Endothelial cell (in vitro differentiated cells): ENCODE data around the gene PTPRJ. TPM values are rescaled to one million over a fixed set of nuclear protein-coding genes. Genes with fewer than 3 reads are reported as not detected.

Experiments used
- DNase-seq: peaks from one replicate; pipeline ENCODE4 v3.0.0; 2021; ENCODE audit warnings: low spot score
- H3K27ac Mint-ChIP-seq: one replicate; pipeline ENCODE4 v1.8.0; 2021; ENCODE audit warnings: mixed read lengths, inconsistent platforms; ENCODE audit not compliant: unreplicated experiment
- H3K27me3 Mint-ChIP-seq: one replicate; pipeline ENCODE4 v1.8.0; 2021; ENCODE audit warnings: mild to moderate bottlenecking, moderate library complexity, mixed read lengths, inconsistent platforms; ENCODE audit not compliant: unreplicated experiment
- H3K36me3 Mint-ChIP-seq: one replicate; pipeline ENCODE4 v1.8.0; 2021; ENCODE audit warnings: mild to moderate bottlenecking, low read depth, mixed read lengths, inconsistent platforms; ENCODE audit not compliant: unreplicated experiment
- H3K4me1 Mint-ChIP-seq: one replicate; pipeline ENCODE4 v1.8.0; 2021; ENCODE audit warnings: mild to moderate bottlenecking, mixed read lengths, inconsistent platforms; ENCODE audit not compliant: unreplicated experiment
- H3K4me3 Mint-ChIP-seq: one replicate; pipeline ENCODE4 v1.8.0; 2021; ENCODE audit warnings: mild to moderate bottlenecking, mixed read lengths, inconsistent platforms; ENCODE audit not compliant: unreplicated experiment
- H3K9me3 Mint-ChIP-seq: one replicate; pipeline ENCODE4 v1.8.0; 2021; ENCODE audit warnings: mixed read lengths, inconsistent platforms; ENCODE audit not compliant: unreplicated experiment
- CTCF ChIP-seq: fragments of 200-600 bp; sonication (generic); IDR thresholded peaks from one replicate; pipeline ENCODE4 v1.5.0; 2021; ENCODE audit warnings: antibody characterized with exemption; ENCODE audit not compliant: unreplicated experiment
- total RNA-seq: library from RNA; stranded (reverse); fragmentation: NEBNext Ultra II Directional; extraction: Animal tissue kit (Norgen Biotek cat#: 25700); gene quantifications from one replicate; pipeline ENCODE4 v1.2.1, GENCODE V29; 2021; ENCODE audit not compliant: unreplicated experiment

Gene PTPRJ
- total RNA-seq, 1 donor from 2014 or later = 1.6 TPM

- Mint-ChIP-seq H3K9me3 (no peaks in the 10 kb centered on the region), H3K27ac (no peak overlapping the region), H3K36me3 (no peaks in the 10 kb centered on the region), H3K4me1 (no peaks in the 10 kb centered on the region), H3K27me3 (peaks cover 2% of the 10 kb centered on the region), H3K4me3 (no peak overlapping the region)
- no peak for TF ChIP-seq CTCF
- no peak for DNase-seq
Measured at GRCh38 chr11:48088682-48089050, 108.3 kb downstream of the PTPRJ start.

GRCh38 chr11:48090174-48090573 lies 109.8 kb downstream of the PTPRJ start:
- no peak overlapping the region for H3K4me3 Mint-ChIP-seq
- no peak overlapping the region for H3K27ac Mint-ChIP-seq
- no peaks in the 10 kb centered on the region for H3K36me3 Mint-ChIP-seq
- H3K9me3 Mint-ChIP-seq = no peaks in the 10 kb centered on the region
- peaks cover 2% of the 10 kb centered on the region for H3K27me3 Mint-ChIP-seq
- no peak for TF ChIP-seq CTCF
- no peak for DNase-seq
- no peaks in the 10 kb centered on the region for H3K4me1 Mint-ChIP-seq

GRCh38 chr11:48091426-48092102 lies 111.2 kb downstream of the PTPRJ start:
- peaks cover 6% of the 10 kb centered on the region for H3K4me1 Mint-ChIP-seq
- H3K36me3 Mint-ChIP-seq = no peaks in the 10 kb centered on the region
- H3K27ac Mint-ChIP-seq = no peak overlapping the region
- no peak for DNase-seq
- H3K4me3 Mint-ChIP-seq = no peak overlapping the region
- no peaks in the 10 kb centered on the region for H3K27me3 Mint-ChIP-seq
- H3K9me3 Mint-ChIP-seq = no peaks in the 10 kb centered on the region
- TF ChIP-seq CTCF = no peak

GRCh38 chr11:48093323-48093722 lies 113.0 kb downstream of the PTPRJ start:
- DNase-seq = no peak
- Mint-ChIP-seq H3K9me3 (no peaks in the 10 kb centered on the region), H3K27me3 (no peaks in the 10 kb centered on the region)

More at GRCh38 chr11:48093323-48093722, 113.0 kb downstream of the PTPRJ start:
- no peak overlapping the region for H3K4me3 Mint-ChIP-seq
- TF ChIP-seq CTCF = no peak
- H3K36me3 Mint-ChIP-seq = no peaks in the 10 kb centered on the region
- no peak overlapping the region for H3K27ac Mint-ChIP-seq
- peaks cover 6% of the 10 kb centered on the region for H3K4me1 Mint-ChIP-seq
